ENCODE results near the gene PAX5.

GRCh38 chr9:37046683-37047082 is 12.6 kb upstream of the PAX5 start:
- TF ChIP-seq POLR2AphosphoS5 (IDR thresholded peaks at IDR 0.05; ENCODE audit: low read depth, low read length) (no peak), REST (IDR thresholded peaks at IDR 0.05; ENCODE audit: insufficient read depth in 1 of 2, low read depth in 2 of 2, low read length in 2 of 2) (no peak)

All from PFSK-1 (cell line).